Retinal pigment epithelial cell (primary cell): ENCODE results near the gene KHNYN.

Source experiments
- DNase-seq: peaks from one replicate; pipeline ENCODE4 v3.0.0-alpha.2; 2010; ENCODE audit warnings: low read depth
- H3K4me3 ChIP-seq: 2 replicates; pipeline ENCODE4 v1.5.1; 2011; ENCODE audit warnings: mild to moderate bottlenecking, low read length, control low read depth, moderate library complexity
- CTCF ChIP-seq: conservative IDR thresholded peaks from 2 replicates; pipeline ENCODE4 v1.5.1; 2011; ENCODE audit warnings: low read depth, low read length, control low read depth, inconsistent platforms

The KHNYN gene

GRCh38 chr14:24417832-24418491, 11.8 kb upstream of the KHNYN start:
- no peak for DNase-seq
- no peak overlapping the region for H3K4me3 ChIP-seq
- no peak for TF ChIP-seq CTCF

- no peak overlapping the region for H3K4me3 ChIP-seq
- TF ChIP-seq CTCF = no peak
- DNase-seq = no peak
Measured at GRCh38 chr14:24418492-24418873, 11.3 kb upstream of the KHNYN start.

GRCh38 chr14:24422261-24422660, 7.5 kb upstream of the KHNYN start:
- TF ChIP-seq CTCF = no peak
- H3K4me3 ChIP-seq = no peak overlapping the region
- no peak for DNase-seq

- no peak overlapping the region for H3K4me3 ChIP-seq
- DNase-seq = no peak
- TF ChIP-seq CTCF = no peak
Measured at GRCh38 chr14:24422694-24423601, 6.8 kb upstream of the KHNYN start.

- no peak for DNase-seq
Measured at GRCh38 chr14:24425704-24426103, 4.0 kb upstream of the KHNYN start.

GRCh38 chr14:24426150-24426911, 3.4 kb upstream of the KHNYN start:
- TF ChIP-seq CTCF = no peak
- no peak for DNase-seq
- no peak overlapping the region for H3K4me3 ChIP-seq

More at GRCh38 chr14:24425704-24426103, 4.0 kb upstream of the KHNYN start:
- H3K4me3 ChIP-seq = no peak overlapping the region
- TF ChIP-seq CTCF = no peak
